Activated naive CD4-positive, alpha-beta T cell treated with anti-CD3 and anti-CD28 coated beads for 36 hours (primary cell): ENCODE results near the gene FTO. TPM values are rescaled to one million over a fixed set of nuclear protein-coding genes. Genes with fewer than 3 reads are reported as not detected.

Source experiments
- CTCF ChIA-PET: fragments of 350-600 bp; sonication (Branson Sonifier 250); formaldehyde crosslinking; loops from one replicate; lab custom pipeline; 2021; ENCODE audit warnings: antibody characterized with exemption; lab: Charles Lee
- DNase-seq: peaks from one replicate; pipeline ENCODE4 v3.0.0-alpha.2; 2020
- H3K27ac Mint-ChIP-seq: one replicate; pipeline ENCODE4 v1.8.0; 2021; ENCODE audit warnings: mild to moderate bottlenecking, mixed read lengths
- H3K27me3 Mint-ChIP-seq: one replicate; pipeline ENCODE4 v1.8.0; 2021; ENCODE audit warnings: low read depth, mixed read lengths
- H3K36me3 Mint-ChIP-seq: one replicate; pipeline ENCODE4 v1.8.0; 2021; ENCODE audit warnings: low read depth, mixed read lengths
- H3K4me1 Mint-ChIP-seq: one replicate; pipeline ENCODE4 v1.8.0; 2021; ENCODE audit warnings: low read depth, mixed read lengths
- H3K4me3 Mint-ChIP-seq: one replicate; pipeline ENCODE4 v1.8.0; 2021; ENCODE audit warnings: mild to moderate bottlenecking, moderate library complexity, mixed read lengths
- H3K9me3 Mint-ChIP-seq: one replicate; pipeline ENCODE4 v1.8.0; 2021; ENCODE audit warnings: mixed read lengths
- intact Hi-C: fragments of 100-400 bp; cut with micrococcal nuclease; formaldehyde crosslinking; loops from one replicate; pipeline ENCODE4 v1.15.1; 2023
- total RNA-seq, 2 experiments: library from RNA; stranded (reverse); gene quantifications; one replicate each; pipeline ENCODE4 v1.2.3, GENCODE V29; 2021

The FTO gene
- total RNA-seq, 2 experiments from 2014 or later, result 60.2 to 63.9 TPM

- Mint-ChIP-seq H3K9me3 (peaks cover 15% of the 10 kb centered on the region), H3K27ac (no peak overlapping the region), H3K4me3 (no peak overlapping the region), H3K27me3 (no peaks in the 10 kb centered on the region), H3K4me1 (no peaks in the 10 kb centered on the region), H3K36me3 (peaks cover 19% of the 10 kb centered on the region)
- CTCF ChIA-PET, result no interaction called here
- DNase-seq, result no peak
- intact Hi-C loops, result no loop called here
Observed at GRCh38 chr16:54098247-54098646, 394.3 kb downstream of the FTO start.

- CTCF ChIA-PET, result no interaction called here
- Mint-ChIP-seq H3K4me3 (no peak overlapping the region), H3K4me1 (no peaks in the 10 kb centered on the region), H3K27ac (no peak overlapping the region), H3K36me3 (peaks cover 10% of the 10 kb centered on the region), H3K9me3 (peaks cover 14% of the 10 kb centered on the region), H3K27me3 (no peaks in the 10 kb centered on the region)
- intact Hi-C loops, result no loop called here
- DNase-seq, result no peak
Observed at GRCh38 chr16:54099627-54100026, 395.7 kb downstream of the FTO start.

- no peak overlapping the region for H3K27ac Mint-ChIP-seq
- no peak overlapping the region for H3K4me3 Mint-ChIP-seq
- CTCF ChIA-PET, result no interaction called here
- H3K4me1 Mint-ChIP-seq, result no peaks in the 10 kb centered on the region
- intact Hi-C loops, result no loop called here
- no peaks in the 10 kb centered on the region for H3K36me3 Mint-ChIP-seq
- DNase-seq, result no peak
- no peaks in the 10 kb centered on the region for H3K27me3 Mint-ChIP-seq
- H3K9me3 Mint-ChIP-seq, result no peaks in the 10 kb centered on the region
Observed at GRCh38 chr16:54102888-54103866, 399.2 kb downstream of the FTO start.

- H3K27ac Mint-ChIP-seq, result no peak overlapping the region
- no peaks in the 10 kb centered on the region for H3K9me3 Mint-ChIP-seq
- H3K4me1 Mint-ChIP-seq, result no peaks in the 10 kb centered on the region
- no peaks in the 10 kb centered on the region for H3K27me3 Mint-ChIP-seq
- CTCF ChIA-PET, result interaction anchor here (0.5 kb wide), 1 partner anchor 850 kb away, joined by 3 read pairs; no protein-coding TSS in a partner anchor
- H3K36me3 Mint-ChIP-seq, result peaks cover 1% of the 10 kb centered on the region
- no peak overlapping the region for H3K4me3 Mint-ChIP-seq
- intact Hi-C loops, result no loop called here
- no peak for DNase-seq
Observed at GRCh38 chr16:54106057-54106456, 402.1 kb downstream of the FTO start.

- Mint-ChIP-seq H3K9me3 (no peaks in the 10 kb centered on the region), H3K36me3 (peaks cover 16% of the 10 kb centered on the region), H3K27ac (no peak overlapping the region), H3K4me3 (no peak overlapping the region), H3K27me3 (no peaks in the 10 kb centered on the region), H3K4me1 (no peaks in the 10 kb centered on the region)
- intact Hi-C loops, result no loop called here
- DNase-seq, result no peak
- CTCF ChIA-PET, result no interaction called here
Observed at GRCh38 chr16:54107583-54108202, 403.7 kb downstream of the FTO start.

- Mint-ChIP-seq H3K36me3 (peaks cover 35% of the 10 kb centered on the region), H3K4me1 (no peaks in the 10 kb centered on the region), H3K27me3 (no peaks in the 10 kb centered on the region), H3K4me3 (no peak overlapping the region), H3K9me3 (no peaks in the 10 kb centered on the region), H3K27ac (no peak overlapping the region)
- CTCF ChIA-PET, result no interaction called here
- no peak for DNase-seq
- intact Hi-C loops, result no loop called here
Observed at GRCh38 chr16:54110016-54110981, 406.3 kb downstream of the FTO start.

- DNase-seq, result no peak
- CTCF ChIA-PET, result no interaction called here
- peaks cover 36% of the 10 kb centered on the region for H3K36me3 Mint-ChIP-seq
- intact Hi-C loops, result no loop called here
- H3K4me1 Mint-ChIP-seq, result no peaks in the 10 kb centered on the region
- no peaks in the 10 kb centered on the region for H3K9me3 Mint-ChIP-seq
- no peaks in the 10 kb centered on the region for H3K27me3 Mint-ChIP-seq
- H3K27ac Mint-ChIP-seq, result no peak overlapping the region
- no peak overlapping the region for H3K4me3 Mint-ChIP-seq
Observed at GRCh38 chr16:54112451-54113206, 408.7 kb downstream of the FTO start.

- Mint-ChIP-seq H3K27me3 (no peaks in the 10 kb centered on the region), H3K36me3 (peaks cover 36% of the 10 kb centered on the region), H3K27ac (no peak overlapping the region), H3K4me1 (no peaks in the 10 kb centered on the region), H3K9me3 (no peaks in the 10 kb centered on the region), H3K4me3 (no peak overlapping the region)
- intact Hi-C loops, result no loop called here
- no peak for DNase-seq
- CTCF ChIA-PET, result no interaction called here
Observed at GRCh38 chr16:54115558-54115957, 411.6 kb downstream of the FTO start.

- CTCF ChIA-PET, result no interaction called here
- intact Hi-C loops, result no loop called here
Observed at GRCh38 chr16:54116124-54116655, 412.2 kb downstream of the FTO start.

GRCh38 chr16:54118846-54119245, 414.9 kb downstream of the FTO start:
- peaks cover 14% of the 10 kb centered on the region for H3K36me3 Mint-ChIP-seq
- no peak overlapping the region for H3K27ac Mint-ChIP-seq
- H3K9me3 Mint-ChIP-seq, result no peaks in the 10 kb centered on the region
- no peaks in the 10 kb centered on the region for H3K27me3 Mint-ChIP-seq
- intact Hi-C loops, result no loop called here
- DNase-seq, result no peak
- no peak overlapping the region for H3K4me3 Mint-ChIP-seq
- H3K4me1 Mint-ChIP-seq, result no peaks in the 10 kb centered on the region
- CTCF ChIA-PET, result no interaction called here

More at GRCh38 chr16:54116124-54116655, 412.2 kb downstream of the FTO start:
- no peak overlapping the region for H3K4me3 Mint-ChIP-seq
- DNase-seq, result no peak
- H3K36me3 Mint-ChIP-seq, result peaks cover 34% of the 10 kb centered on the region
- H3K9me3 Mint-ChIP-seq, result no peaks in the 10 kb centered on the region
- H3K27ac Mint-ChIP-seq, result no peak overlapping the region
- H3K27me3 Mint-ChIP-seq, result no peaks in the 10 kb centered on the region
- H3K4me1 Mint-ChIP-seq, result no peaks in the 10 kb centered on the region

GRCh38 chr16:54120846-54121480, 417.0 kb downstream of the FTO start:
- CTCF ChIA-PET, result no interaction called here
- Mint-ChIP-seq H3K4me3 (no peak overlapping the region), H3K4me1 (no peaks in the 10 kb centered on the region), H3K9me3 (no peaks in the 10 kb centered on the region), H3K36me3 (no peaks in the 10 kb centered on the region), H3K27ac (no peak overlapping the region), H3K27me3 (no peaks in the 10 kb centered on the region)
- intact Hi-C loops, result no loop called here
- DNase-seq, result no peak
